A673 (cell line): ENCODE results near the gene PSENEN.

Experiments
- CTCF ChIP-seq: fragments of 300-800, 200-600 bp; sonication (generic); conservative IDR thresholded peaks from 2 replicates; pipeline ENCODE4 v1.5.1; 2017; ENCODE audit warnings: low read depth, mild to moderate bottlenecking, antibody characterized with exemption, low read length, moderate library complexity, mixed read lengths
- EZH2 ChIP-seq: fragments of 200-600 bp; sonication (generic); IDR thresholded peaks from 2 replicates; pipeline ENCODE4 v1.6.1; 2017; ENCODE audit warnings: borderline replicate concordance, low read depth, mild to moderate bottlenecking, mixed read lengths, antibody characterized with exemption, low read length; ENCODE audit not compliant: poor library complexity, severe bottlenecking

- no peak for TF ChIP-seq CTCF
- TF ChIP-seq EZH2, result no peak
Measured at GRCh38 chr19:35755131-35755549, 9.7 kb downstream of the PSENEN start.
